ENCODE measurements around the gene MVB12B.

Gene MVB12B

GRCh38 chr9:126296687-126297086 is 29.9 kb upstream of the MVB12B start:
- TF ChIP-seq POLR2A (IDR thresholded peaks at IDR 0.05; ENCODE audit: low read length), result no peak
- TF ChIP-seq GATA1 (IDR thresholded peaks at IDR 0.05; ENCODE audit: low read depth, low read length), result no peak
- no peak for DNase-seq

DNA sequence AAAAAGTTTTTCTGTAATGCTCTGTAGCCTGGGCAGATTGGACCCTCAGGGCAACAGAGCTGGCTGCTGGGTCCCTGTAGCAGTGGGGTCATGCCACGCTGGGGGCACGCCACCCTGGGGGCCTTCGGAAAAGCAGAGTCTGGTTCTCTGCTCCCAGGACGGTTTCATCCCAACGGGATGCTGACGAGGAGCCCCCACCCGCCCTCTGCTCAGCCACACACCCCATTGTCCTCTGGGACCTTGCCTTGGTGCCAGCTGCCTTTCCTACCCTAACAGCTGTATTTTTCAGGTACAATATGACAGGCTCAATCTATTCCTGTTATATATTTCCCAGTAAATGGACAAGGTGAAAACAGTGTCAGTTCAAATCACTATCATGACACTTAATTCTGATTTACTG is 29.0 kb upstream of the MVB12B start:
- TF ChIP-seq POLR2A (IDR thresholded peaks at IDR 0.05; ENCODE audit: low read length) (no peak), GATA1 (IDR thresholded peaks at IDR 0.05; ENCODE audit: low read depth, low read length) (no peak)
- DNase-seq, result no peak

DNA sequence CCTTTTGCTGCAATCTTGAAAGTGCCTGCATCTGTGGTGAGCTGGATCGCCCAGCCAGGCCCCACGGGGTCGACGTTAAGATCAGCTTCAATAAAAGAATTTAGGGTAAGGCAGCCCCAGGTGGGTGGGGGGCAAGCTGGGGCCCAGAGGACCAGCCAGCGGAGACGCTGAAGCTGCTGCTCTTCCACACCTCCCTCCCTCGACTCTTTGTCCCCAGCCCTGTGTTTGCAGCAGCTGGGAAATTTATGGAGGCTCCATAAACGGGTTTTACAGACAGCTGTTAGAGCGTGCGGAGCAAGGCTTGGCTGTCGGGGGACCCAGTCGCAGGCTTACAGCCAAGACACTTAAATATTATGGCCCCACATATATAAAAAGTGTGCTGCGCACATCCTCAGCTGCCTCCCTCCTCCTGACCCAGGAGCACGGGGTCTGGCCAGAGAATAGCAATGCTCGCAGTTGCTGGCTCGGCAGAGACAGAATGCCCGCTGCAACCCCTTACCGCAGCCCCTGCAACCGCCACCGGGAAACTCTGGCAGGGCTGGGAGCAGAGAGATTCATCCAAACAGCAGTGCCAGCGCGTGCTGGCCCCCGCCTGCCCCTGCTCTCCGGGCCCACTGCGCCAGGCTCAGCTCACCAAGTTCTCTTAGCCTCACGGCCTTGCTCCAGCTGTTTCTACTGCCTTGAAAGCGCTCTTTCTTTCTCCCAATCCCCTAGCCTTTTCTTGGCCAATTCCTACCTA is 28.4 kb upstream of the MVB12B start:
- TF ChIP-seq POLR2A (IDR thresholded peaks at IDR 0.05; ENCODE audit: low read length), result no peak
- TF ChIP-seq GATA1 (IDR thresholded peaks at IDR 0.05; ENCODE audit: low read depth, low read length), result no peak
- DNase-seq, result no peak

DNA sequence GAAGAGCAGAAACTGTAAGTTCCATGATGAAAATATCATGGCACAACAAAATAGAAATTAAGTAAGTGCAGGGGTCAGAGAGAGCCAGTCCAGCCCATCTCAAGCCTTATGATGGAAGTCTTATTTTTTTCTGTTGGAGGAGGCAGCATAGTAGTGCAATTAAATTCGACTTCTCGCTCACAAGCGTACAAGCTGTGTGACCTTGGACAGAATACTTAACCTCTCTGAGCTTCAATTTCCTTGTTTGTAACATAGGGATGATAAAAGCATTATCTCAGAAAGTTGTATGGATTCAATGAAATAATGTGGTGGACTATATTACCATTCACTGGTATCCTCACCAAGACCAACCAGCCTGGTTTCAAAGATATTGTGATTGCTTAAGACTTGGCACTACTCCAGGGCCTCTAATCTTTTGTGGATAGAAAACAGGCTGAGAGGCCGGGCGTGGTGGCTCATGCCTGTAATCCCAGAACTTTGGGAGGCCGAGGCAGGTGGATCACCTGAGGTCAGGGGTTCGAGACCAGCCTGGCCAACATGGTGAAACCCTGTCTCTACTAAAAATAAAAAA is 26.8 kb upstream of the MVB12B start:
- TF ChIP-seq GATA1 (IDR thresholded peaks at IDR 0.05; ENCODE audit: low read depth, low read length) (no peak), POLR2A (IDR thresholded peaks at IDR 0.05; ENCODE audit: low read length) (no peak)
- DNase-seq, result peak; percentile 36 to 47

DNA sequence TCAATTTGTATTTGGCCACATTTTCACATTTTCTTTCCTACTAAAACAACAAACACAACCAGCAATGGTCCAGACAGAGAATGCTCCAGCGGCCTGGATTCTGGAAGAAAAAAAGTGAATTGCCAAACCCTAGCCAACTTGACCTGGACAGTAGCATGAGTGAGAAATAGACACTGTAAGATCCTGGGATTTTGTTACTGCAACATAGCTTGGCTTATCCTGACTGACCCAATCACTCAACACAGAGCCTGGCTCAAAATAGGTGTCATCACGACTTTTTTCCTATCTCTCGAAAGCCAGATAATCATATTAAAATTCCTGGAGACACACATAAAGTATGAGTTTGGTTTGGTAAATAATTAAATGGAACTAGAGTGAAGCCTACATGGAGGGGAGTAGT is 25.4 kb upstream of the MVB12B start:
- TF ChIP-seq GATA1 (IDR thresholded peaks at IDR 0.05; ENCODE audit: low read depth, low read length) (no peak), POLR2A (IDR thresholded peaks at IDR 0.05; ENCODE audit: low read length) (no peak)
- no peak for DNase-seq

GRCh38 chr9:126301985-126302603 is 24.5 kb upstream of the MVB12B start:
- DNase-seq, result peak; percentile 42
- TF ChIP-seq POLR2A (IDR thresholded peaks at IDR 0.05; ENCODE audit: low read length) (no peak), GATA1 (IDR thresholded peaks at IDR 0.05; ENCODE audit: low read depth, low read length) (no peak)

DNA sequence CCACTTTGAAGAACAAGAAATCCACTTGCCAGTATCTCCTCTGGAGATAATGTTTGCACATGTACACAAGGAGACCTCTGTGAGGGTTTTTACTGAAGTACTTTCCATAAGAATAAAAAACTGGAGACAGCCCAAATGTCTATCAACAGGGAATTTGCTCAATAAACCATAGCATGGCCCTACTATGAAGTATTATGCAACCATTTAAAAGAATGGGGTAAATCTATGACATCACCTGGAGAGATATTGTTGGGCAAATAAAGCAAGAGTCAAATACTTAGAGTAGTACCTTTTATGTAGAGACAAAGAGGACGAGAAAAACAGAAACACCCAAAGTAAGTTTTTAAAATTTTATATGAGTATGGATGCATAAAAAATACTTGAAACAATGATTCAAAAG is 23.9 kb upstream of the MVB12B start:
- TF ChIP-seq POLR2A (IDR thresholded peaks at IDR 0.05; ENCODE audit: low read length), result no peak
- no peak for TF ChIP-seq GATA1 (IDR thresholded peaks at IDR 0.05; ENCODE audit: low read depth, low read length)

DNA sequence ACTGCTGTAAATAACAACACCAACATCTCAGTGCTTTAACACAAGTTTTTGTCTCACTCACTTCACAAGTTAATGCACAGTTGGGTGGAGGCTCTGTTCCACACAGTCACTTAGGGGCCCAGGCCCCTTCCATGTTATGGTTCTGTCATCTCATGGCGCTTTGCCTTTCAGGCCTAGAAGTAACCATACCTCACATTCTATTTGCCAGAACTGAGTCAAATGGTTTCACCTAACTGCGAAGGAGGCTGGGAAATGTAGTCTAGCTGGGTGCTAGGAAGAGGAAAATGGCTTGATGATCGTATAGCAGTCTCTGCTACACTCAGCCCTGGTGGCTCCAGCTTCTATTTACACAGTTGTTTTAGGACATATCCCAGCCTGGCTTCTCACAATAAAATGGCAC is 23.1 kb upstream of the MVB12B start:
- no peak for TF ChIP-seq POLR2A (IDR thresholded peaks at IDR 0.05; ENCODE audit: low read length)
- TF ChIP-seq GATA1 (IDR thresholded peaks at IDR 0.05; ENCODE audit: low read depth, low read length), result no peak
- DNase-seq, result no peak

More for the DNA sequence above, 23.9 kb upstream of the MVB12B start:
- DNase-seq, result no peak

DNA sequence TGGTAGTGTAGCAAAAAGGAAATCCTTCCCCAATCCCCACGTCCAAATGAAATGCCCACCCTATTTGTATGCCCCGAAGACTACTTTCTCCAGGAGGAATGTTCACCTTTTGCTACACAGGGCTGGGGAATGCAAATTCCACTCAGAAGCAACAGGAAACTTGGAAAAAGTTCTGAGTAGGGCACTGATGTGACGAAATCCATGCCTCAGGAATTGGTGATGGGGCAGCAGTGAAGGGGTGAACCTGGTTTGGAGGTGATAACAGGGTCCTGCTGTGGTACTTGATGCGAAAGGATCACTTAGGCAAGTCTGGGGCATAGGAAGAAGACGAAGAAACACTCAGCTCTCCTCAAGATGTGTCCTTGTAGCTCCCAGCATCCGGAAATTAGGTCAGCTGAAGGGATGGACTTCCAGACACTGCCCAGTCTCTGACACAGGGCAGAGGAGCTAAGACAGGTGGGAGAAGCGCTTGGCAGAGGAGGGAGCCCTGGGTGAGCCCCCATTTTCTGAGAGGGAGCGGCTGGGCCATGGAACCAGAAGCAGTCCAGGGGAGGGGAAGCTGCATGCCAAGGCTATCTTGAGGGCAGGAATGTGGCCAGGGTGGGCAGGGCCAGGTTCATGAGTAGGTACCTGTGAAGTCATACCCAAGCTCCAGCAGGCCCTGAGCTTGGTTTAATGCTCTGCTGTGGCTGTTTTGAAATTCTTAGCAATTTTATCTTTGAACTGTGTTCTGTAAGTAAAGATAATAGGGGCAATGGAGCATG is 22.2 kb upstream of the MVB12B start:
- TF ChIP-seq GATA1 (IDR thresholded peaks at IDR 0.05; ENCODE audit: low read depth, low read length) (no peak), POLR2A (IDR thresholded peaks at IDR 0.05; ENCODE audit: low read length) (no peak)
- DNase-seq, result no peak

DNA sequence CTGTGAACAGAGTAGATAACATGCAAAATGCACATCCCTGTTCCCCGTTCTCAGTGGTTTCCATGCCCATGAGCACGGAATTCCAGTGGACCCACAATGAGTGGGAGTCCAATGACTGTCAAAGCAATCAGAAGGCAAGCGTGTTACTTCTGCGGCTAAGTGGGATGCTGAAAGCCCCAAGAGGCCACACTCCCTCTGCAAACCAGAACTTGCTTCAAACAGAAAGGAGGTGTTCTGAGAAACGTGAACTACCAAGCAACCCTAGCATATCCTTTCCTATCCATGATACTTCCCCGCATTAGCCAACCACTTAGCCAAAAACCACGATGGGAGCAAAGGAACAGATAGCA is 21.7 kb upstream of the MVB12B start:
- no peak for TF ChIP-seq GATA1 (IDR thresholded peaks at IDR 0.05; ENCODE audit: low read depth, low read length)
- TF ChIP-seq POLR2A (IDR thresholded peaks at IDR 0.05; ENCODE audit: low read length), result no peak
- no peak for DNase-seq

DNA sequence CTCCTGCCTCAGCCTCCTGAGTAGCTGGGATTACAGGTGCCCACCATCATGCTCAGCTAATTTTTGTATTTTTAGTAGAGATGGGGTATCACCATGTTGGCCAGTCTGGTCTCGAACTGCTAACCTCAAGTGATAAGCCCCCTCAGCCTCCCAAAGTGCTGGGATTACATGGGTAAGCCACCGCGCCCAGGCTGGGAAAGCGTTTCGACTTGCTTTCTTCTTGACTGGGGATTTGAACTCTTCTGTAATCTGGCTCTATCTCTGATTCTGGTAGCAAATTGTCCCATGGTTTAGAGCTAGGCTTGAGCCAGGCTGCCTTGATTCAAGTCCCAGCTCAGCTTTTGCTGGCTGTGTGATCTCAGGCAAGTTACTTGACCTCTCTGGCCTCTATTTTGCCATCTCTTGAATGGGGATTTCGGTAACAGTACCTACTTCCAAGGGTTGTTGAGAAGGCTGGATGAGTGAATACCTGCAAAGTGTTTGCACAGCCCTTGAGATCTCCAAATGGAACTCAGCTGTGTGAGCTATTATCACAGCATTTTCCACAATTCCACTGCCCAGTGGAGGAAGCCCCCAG is 20.5 kb upstream of the MVB12B start:
- no peak for DNase-seq
- TF ChIP-seq POLR2A (IDR thresholded peaks at IDR 0.05; ENCODE audit: low read length), result no peak
- no peak for TF ChIP-seq GATA1 (IDR thresholded peaks at IDR 0.05; ENCODE audit: low read depth, low read length)

GRCh38 chr9:126307322-126308061 is 19.1 kb upstream of the MVB12B start:
- DNase-seq, result no peak
- TF ChIP-seq GATA1 (IDR thresholded peaks at IDR 0.05; ENCODE audit: low read depth, low read length), result no peak
- TF ChIP-seq POLR2A (IDR thresholded peaks at IDR 0.05; ENCODE audit: low read length), result no peak

GRCh38 chr9:126309427-126310189 is 17.0 kb upstream of the MVB12B start:
- DNase-seq, result no peak
- no peak for TF ChIP-seq POLR2A (IDR thresholded peaks at IDR 0.05; ENCODE audit: low read length)
- no peak for TF ChIP-seq GATA1 (IDR thresholded peaks at IDR 0.05; ENCODE audit: low read depth, low read length)

Measured in erythroblast (primary cell).